GM12891 (cell line): ENCODE measurements around the gene ESPNL.

Experiments
- DNase-seq: peaks from one replicate; pipeline ENCODE4 v3.0.0; 2011; ENCODE audit warnings: low spot score; ENCODE audit not compliant: insufficient read length
- FAIRE-seq: peaks from 2 replicates; lab custom pipeline; 2011; peaks lifted over from hg19 to GRCh38; lab: Jason Lieb, UNC
- PAX5 ChIP-seq: IDR thresholded peaks from 2 replicates; pipeline ENCODE4 v1.6.1; 2011; ENCODE audit warnings: low read length, moderate library complexity, mild to moderate bottlenecking; ENCODE audit not compliant: insufficient read depth, severe bottlenecking
- POLR2A ChIP-seq: IDR thresholded peaks from 2 replicates; pipeline ENCODE4 v1.6.1; 2011; ENCODE audit warnings: low read depth, low read length, control low read depth
- POLR2AphosphoS5 ChIP-seq: IDR thresholded peaks from 2 replicates; pipeline ENCODE4 v1.6.1; 2011; ENCODE audit warnings: low read depth, low read length, control low read depth
- POU2F2 ChIP-seq: IDR thresholded peaks from 2 replicates; pipeline ENCODE4 v1.6.1; 2011; ENCODE audit warnings: low read depth, mild to moderate bottlenecking, control low read depth, low read length, moderate library complexity
- SPI1 ChIP-seq: IDR thresholded peaks from 2 replicates; pipeline ENCODE4 v1.6.1; 2011; ENCODE audit warnings: low read depth, low read length, control low read depth
- TAF1 ChIP-seq: IDR thresholded peaks from 2 replicates; pipeline ENCODE4 v1.6.1; 2011; ENCODE audit warnings: low read depth, low read length, control low read depth

The ESPNL gene

GRCh38 chr2:238097988-238098871 lies 1.9 kb upstream of the ESPNL start:
- DNase-seq (peak; percentile 85), FAIRE-seq (peak; percentile 94)
- TF ChIP-seq POU2F2 (no peak), POLR2A (no peak), PAX5 (no peak), POLR2AphosphoS5 (no peak), SPI1 (no peak), TAF1 (no peak)

GRCh38 chr2:238098901-238099713 lies 1.0 kb upstream of the ESPNL start:
- TF ChIP-seq POU2F2 (no peak), PAX5 (no peak), POLR2AphosphoS5 (no peak), POLR2A (no peak), SPI1 (no peak)

GRCh38 chr2:238099714-238100048 lies 459 bp upstream of the ESPNL start:
- TF ChIP-seq SPI1 (no peak), PAX5 (no peak), POLR2AphosphoS5 (no peak), POU2F2 (no peak), TAF1 (no peak), POLR2A (no peak)
- FAIRE-seq: no peak
- no peak for DNase-seq

More at GRCh38 chr2:238098901-238099713, 1.0 kb upstream of the ESPNL start:
- DNase-seq (no peak), FAIRE-seq (no peak)

- no peak for FAIRE-seq
- no peak for TF ChIP-seq TAF1
- no peak for TF ChIP-seq POLR2A
- no peak for TF ChIP-seq PAX5
- TF ChIP-seq POU2F2: no peak
- TF ChIP-seq SPI1: no peak
- TF ChIP-seq POLR2AphosphoS5: no peak
- no peak for DNase-seq
Observed at GRCh38 chr2:238100821-238101771, 956 bp downstream of the ESPNL start.

- TF ChIP-seq PAX5 (no peak), POLR2A (no peak), POLR2AphosphoS5 (no peak), POU2F2 (no peak), SPI1 (no peak), TAF1 (no peak)
- no peak for FAIRE-seq
- no peak for DNase-seq
Observed at GRCh38 chr2:238101891-238102841, 2.0 kb downstream of the ESPNL start.

- no peak for FAIRE-seq
- TF ChIP-seq SPI1 (no peak), POLR2A (no peak), PAX5 (no peak), POLR2AphosphoS5 (no peak), POU2F2 (no peak), TAF1 (no peak)
- DNase-seq: no peak
Observed at GRCh38 chr2:238102865-238103264, 2.7 kb downstream of the ESPNL start.

GRCh38 chr2:238103465-238104225 lies 3.5 kb downstream of the ESPNL start:
- DNase-seq: no peak
- TF ChIP-seq POLR2A: no peak
- FAIRE-seq: no peak
